Activated T-cell treated with anti-CD3 and anti-CD28 coated beads, Interleukin-2, amount 50 U/mL, for 48 hours (primary cell): ENCODE data around the gene TMEM121B.
A peak's percentile ranks its signal among the peaks of the same experiment; 100 is the strongest.

ENCODE experiments used
- DNase-seq, 2 experiments: peaks; one replicate each; pipeline ENCODE4 v3.0.0-alpha.2; 2020

TMEM121B gene

DNA sequence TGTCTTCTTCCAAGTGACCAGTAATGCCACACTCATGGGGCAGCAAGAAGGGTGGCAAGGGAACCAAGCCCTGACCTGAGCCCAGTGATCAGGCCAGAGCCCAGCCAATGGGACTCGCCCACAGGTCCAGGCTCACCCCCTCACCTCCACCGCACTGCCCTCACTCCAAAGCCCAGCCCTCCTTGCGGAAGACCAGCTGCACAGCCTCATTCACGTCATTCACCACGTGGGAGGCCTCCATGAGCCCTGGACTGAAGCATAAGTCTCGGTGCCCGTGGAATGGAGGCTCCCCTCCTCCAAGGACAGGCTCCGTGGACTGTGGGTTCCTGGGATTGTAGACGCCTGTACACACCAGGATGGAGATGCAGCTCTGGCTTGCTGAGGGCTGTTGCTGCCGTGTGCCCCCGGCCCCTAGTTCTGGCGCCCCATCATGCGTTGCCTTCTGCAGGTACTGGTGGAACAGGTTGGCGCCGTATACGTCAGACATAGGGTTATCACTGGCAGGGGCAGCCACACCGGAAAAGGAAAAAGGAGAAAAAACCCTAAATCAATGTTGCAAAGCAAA is 16.8 kb upstream of the TMEM121B start:
- DNase-seq: no peak

DNA sequence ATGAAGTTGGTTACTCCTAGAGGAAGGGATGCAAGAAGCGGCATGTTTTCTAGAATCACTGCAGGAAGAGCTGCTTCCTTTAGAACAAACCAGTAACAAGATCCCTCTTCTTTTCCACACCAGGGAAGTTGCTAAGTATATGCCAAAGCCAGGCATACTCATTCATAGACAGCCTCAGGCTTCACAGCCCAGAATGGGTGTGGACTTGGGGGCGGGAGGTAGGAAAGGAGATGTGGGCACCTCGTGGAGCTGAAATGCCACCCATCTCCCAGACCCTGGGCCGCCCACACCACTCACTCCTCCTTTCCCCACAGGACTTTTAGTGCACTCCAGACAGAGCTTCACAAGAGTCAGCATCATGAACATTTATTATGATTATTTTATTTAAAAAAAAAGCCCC is 16.0 kb upstream of the TMEM121B start:
- no peak for DNase-seq

DNA sequence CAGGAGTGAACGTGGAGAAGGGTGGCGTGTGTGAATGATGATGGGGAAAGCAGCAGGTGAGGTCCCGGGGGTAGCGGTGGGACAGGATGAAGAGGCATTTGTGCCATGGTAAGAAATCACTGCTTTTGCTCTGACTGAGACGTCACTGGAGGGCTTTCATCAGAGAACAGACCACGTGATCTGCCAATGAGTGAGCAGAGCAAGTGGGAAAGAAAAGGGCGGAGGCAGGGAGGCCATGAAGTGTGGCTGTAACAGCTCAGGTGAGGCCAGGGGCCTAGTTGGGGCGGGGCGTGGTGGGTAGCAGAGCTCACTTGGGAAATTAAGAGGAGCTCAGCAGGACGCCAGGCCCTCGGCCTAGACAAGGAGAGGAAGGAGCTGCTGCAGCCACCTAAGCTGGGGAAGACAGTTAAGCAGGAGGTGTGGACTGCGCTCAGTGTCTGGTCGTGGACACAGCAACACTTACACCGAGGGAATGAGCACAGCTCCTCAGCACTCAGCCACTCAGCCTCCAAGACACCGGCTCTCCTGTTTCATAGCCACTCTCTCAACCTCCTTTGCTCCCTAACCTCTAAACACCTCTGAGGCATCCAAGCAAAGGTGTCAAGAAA is 14.1 kb upstream of the TMEM121B start:
- no peak for DNase-seq

DNA sequence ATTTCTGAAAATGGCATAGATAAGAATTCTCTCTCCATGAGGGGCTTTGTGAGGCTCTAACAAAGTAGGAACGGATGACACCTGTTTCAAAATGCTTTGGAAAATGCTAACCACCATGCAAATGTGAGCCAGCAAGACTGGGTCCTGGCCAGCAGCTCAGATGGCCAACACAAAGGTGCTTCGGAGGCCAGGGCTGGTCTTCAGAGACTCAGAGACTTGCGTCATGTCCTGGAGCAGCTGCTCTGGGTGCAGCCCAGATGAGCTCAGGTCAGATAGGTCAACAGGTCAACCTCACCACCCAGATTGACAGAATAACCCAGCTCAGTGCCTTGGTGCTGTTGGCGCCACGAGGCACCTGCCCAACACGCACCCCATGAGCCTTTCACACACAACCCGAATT is 12.0 kb upstream of the TMEM121B start:
- DNase-seq: no peak

DNA sequence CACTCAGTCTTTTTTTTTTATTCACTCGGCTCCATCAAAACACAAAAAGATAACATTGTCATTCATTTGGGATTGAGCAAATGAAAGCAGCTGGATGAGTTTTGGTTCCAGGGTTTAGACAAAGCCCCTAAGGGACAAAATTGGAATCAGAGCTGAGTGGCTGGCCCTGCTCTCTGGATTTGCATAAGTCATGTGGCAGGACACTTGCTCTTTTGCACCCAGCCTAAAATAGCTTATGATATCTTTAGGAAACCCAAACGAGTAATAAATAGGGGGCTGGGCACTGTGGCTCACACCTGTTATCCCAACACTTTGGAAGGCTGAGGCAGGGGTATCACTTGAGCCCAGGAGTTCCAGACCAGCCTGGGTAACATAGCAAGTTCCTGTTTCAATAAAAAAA is 11.0 kb upstream of the TMEM121B start:
- DNase-seq: no peak

DNA sequence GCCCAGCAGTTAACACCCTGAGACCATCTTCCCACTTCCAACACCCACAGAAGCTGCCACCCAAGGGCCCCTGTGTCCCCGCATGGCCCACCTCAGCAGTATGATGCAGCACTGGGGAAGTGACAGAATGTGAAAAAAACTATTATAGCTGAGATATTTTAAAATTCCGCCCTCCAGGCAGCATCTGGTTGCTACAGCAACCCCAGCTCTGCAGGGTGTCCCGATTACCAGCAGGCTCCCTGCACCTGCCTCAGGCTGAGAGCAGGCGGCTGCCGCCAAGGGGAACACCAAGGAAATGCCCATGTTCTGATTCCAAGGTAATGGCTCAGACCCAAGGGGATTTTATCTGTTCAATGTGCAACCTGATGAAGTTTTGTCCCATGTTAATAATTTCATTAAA is 10.5 kb upstream of the TMEM121B start:
- DNase-seq: no peak

DNA sequence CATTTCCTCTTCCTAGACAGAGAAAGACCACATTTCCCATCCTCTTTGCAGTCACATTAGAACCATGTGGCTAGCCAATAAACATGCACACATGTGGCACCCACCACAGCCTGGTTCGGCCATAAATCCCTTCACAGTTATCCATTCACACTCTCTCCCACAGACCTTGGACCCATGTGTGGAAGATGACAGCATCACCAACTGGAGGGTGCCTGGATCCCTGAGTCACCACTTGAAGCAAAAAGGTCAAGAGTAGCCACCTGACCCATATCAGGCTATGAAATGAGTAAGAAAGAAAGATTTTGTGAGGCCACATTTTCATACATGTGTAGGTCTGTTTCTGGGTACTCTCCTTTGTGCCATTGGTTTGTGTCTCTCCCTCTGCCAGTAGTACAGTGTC is 9.0 kb upstream of the TMEM121B start:
- DNase-seq: no peak

DNA sequence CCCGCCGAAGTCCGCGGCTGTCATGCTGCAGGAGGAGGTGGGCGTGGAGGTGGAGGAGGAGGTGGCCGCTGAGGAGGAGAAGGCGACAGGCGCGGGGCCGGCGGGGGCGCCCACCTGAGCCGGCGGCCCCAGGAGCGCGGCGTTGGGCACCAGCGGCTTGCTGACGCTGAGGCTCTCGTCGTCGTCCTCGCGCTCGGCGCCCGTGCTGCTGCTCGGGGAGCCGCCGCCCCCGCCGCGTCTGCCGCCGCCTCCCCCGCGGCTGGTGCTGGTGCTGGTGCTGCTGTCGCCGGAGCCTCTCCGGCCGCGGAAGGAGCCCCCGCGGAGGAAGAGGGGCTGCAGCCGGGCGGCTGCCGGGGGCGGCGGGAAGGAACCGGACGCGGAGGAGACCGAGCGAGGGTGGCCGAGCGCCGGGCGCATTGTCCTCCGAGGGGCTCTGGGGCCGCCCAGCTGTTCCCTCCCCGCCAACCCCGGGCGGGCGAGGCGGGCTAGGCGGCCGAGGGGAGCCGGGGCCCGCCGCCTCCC is 388 bp downstream of the TMEM121B start:
- DNase-seq: peak in 1 of 2 experiments; percentile 49

DNA sequence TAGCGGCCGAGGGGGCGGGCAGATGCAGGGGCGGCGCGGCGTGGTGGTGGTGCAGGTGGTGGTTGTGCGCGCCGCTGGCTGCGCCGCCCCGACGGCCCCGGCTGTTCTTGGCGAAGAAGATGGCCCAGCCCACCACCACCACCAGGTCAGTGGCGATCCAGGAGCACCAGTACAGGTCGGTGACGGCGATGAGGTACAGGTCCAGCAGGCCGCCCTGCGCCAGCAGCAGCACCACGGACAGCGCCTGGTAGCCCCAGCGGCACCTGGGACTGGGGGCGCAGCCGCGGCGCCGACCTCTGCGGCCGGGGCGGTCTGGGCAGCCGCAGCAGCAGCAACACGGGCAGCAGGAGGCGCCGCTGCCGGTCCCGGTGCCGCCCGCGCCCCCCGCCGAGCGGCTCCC is 879 bp downstream of the TMEM121B start:
- peak; percentile 51 to 72 for DNase-seq

DNA sequence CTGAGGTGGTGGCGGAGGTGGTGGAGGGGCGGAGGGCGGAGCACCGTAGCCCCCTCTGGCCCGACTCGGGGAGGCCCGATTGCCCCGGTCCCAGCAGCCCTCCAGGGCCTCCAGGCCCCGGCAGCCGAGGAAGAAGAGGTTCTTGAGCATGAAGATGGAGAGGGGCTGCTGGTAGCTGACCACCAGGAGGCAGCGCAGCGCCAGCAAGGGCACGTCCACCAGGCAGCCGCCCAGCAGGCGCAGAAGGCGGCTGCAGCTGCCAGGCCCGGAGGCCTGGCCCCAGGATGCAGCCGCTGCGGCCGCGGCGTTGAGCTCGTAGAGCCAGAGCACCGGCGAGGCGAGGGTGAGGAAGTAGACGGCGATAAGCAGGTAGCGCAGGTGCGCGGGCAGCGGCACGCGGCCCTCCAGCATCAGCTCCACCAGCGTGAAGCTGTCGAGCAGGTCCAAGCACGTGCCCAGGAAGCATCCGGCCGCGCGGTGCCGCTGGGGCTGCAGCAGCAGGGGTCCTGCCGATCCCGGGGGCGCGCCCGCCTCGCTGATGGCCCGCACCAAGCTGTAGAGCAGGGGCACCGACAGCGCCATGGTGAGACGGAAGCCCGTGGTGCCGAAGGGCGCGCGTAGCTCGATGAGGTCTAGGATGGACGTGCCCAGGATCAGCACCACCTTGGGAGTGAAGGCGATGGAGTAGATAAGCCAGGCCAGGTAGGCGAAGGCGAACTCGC is 1.5 kb downstream of the TMEM121B start:
- DNase-seq: peak; percentile 39 to 55

DNA sequence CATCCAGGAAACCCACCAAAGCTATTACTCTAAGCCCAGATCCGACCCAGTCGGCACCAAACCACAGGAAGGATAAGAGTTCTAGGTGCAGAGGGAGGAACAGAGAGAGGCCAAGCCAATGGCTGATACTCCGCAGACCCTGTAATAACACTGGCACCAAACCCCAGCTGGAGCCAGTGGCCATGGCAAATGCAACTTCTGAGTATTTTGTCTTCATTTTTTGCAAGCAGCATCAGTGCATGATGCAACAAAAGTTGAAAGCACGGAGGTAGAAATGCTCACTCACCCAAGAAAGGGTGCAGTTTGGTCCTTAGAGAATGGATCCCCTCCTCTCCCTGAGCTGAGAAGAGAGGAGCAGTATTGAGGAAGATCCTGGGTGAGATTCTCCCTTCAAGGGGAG is 2.8 kb downstream of the TMEM121B start:
- no peak for DNase-seq

DNA sequence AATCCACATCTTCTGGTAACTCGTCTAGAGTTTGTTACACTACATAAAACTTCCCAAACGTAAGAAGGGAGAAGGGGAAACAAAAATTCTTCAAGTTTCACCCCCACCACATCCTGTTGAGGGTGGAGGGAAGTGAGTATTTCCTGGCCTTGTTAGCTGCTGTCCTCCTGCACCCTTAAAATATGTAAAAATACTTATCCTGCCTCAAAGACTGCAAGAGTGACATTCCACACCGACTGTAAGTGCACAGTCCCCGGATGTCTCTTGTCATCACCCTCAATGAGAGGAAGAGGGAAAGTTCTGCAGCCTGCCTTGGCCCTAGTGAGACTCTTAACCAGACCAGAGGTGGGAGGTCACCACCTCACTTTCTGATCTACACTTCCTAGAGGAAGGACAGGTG is 3.3 kb downstream of the TMEM121B start:
- DNase-seq: no peak

DNA sequence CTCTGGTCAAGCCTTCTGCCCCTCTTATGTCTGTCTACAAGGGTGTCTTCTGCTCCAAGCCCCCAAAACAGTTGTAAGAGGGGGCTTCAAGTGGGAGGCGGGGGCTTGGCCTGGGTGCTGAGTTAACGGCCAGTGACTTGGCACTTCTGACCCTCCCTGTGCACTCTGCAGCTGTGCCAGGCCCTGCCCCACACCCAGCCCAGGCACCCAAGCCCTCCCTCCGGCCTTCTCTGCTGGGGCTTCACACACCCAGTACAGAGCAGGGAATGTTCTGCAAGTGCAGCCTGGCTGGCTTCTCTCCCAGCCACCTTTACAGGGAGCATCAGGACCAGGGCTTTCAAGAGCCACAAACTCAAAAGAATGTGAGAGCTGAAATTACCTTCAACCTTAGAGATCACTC is 3.8 kb downstream of the TMEM121B start:
- no peak for DNase-seq

DNA sequence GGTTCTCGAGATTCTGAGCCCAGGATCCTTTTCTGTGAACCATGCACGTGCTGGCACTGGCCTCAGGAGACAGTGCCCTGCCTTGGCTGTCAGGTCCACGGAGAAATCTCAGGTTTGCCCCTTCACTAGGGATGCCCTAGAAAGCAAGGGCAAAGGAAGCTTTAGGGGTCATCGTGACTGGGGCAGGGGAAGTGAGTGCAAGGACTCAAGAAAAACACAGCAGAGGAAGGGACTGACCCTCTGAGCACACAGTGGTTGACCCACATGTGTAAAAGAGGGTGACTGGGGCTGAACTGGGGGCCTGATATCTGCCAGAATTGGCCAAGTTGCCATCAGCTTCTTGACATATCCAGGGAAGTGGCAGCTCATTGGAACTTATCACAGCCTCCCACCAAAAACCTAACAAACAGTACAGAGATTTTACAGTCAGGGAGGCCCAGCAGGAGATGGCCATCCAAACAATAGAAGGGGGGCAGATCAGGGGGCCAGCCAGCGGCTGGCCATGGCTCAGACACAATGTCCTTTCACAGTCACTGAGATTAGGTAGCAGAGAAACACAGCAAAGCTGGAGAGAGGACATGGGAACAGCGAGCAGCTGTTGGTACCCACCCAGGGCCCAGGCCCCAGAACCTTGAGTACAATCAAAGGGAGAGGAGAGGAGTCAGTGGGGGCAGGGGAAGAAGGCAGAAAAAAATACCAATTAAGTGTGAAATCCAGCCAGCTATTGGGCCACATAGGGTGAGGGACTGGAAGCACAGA is 4.4 kb downstream of the TMEM121B start:
- no peak for DNase-seq

DNA sequence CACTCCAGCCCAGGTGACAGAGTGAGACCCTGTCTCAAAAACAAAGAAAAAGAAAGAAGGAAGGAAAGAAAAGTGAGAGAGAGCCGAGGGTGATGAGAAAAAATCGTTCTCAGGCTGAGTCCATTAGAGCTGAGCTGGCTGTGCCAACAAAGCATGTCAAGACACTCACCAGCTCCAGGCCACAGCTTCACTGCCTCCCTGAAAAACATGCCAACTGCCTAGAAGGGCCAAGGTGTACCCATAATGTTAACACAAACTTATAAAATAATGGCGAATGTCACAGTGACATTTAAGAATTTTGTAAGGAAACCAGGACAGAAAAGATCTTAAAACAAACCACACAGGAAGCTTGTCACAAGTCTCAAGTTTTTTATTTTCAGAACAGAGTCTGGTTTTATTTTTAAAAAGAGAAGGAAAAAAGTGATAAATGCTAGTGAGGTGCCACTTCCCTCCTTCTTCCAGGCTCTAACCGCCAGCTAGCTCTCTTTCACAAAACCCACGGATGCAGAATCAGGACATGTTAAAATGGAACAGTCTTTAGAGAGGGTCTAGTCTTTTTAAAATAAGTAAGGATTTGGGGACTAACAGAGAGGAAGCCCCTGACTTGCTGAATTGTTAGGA is 5.1 kb downstream of the TMEM121B start:
- DNase-seq: no peak

DNA sequence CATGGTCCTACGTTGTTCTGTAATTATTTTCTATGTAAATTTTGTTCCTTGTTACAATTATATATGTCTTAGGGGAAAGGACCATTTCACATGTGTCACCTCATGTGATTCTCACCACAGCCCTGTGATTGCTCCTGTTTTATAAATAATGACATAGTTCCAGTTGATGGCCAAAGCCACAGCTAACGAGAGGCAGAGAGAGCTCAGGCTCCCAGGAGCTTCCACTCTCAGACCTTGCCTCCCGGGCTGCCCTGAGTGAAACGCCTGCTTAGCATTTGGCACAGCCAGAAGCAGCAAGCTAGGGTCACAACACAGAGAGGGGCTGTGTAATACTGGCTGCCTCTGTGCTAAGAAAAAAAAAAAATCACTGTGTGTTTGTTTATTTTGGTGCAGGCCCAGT is 5.9 kb downstream of the TMEM121B start:
- DNase-seq: no peak

DNA sequence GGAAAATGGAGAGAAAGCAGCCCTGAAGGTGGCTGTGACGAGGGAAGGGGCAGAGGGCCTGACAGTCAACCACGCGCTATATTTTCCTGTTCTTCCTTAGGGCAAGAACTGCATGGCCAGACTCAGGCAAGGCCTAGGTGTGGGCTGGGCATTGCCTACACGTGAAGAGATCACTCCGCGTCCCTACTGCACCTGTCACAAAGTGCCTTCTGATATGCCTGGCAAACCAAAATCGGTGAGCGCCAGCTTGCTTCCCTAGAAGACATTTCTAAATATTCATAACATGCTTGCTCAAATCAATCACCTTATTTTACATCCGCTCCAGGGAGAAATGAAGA is 6.3 kb downstream of the TMEM121B start:
- no peak for DNase-seq

DNA sequence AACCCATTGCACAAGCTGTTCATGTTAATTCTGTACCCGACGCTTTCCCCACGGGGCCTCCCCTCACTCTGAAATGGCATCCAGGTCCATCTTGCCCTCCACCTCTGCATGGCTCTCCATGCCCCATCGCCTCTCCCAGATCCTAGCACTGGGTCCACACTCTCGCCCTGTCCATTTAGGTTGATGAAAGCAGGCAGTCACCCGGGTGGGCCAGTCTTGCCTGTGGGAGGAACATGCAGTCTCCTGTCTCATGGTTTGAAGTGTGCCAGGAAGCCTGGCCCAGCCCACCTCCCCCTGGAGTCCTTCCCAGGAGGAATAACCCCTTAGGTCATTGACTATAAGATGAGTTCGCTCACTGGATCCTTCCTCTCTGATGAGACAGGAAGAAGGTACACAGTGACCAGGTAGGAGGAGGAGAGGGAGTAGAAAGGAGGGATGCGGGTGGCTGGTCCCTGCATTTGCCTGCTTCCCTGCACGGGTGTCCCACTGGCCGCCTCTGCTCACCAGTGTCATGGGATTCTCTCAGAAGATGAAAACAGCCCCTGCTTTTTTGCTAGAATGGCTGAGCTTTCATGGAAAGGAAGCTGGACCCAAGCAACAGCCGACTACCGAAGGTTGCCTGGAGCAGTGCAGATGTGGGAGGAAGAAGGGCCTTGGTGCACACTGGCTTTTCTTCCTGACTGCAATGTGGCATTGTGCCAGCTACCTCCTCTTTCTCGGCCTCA is 6.8 kb downstream of the TMEM121B start:
- DNase-seq: no peak

DNA sequence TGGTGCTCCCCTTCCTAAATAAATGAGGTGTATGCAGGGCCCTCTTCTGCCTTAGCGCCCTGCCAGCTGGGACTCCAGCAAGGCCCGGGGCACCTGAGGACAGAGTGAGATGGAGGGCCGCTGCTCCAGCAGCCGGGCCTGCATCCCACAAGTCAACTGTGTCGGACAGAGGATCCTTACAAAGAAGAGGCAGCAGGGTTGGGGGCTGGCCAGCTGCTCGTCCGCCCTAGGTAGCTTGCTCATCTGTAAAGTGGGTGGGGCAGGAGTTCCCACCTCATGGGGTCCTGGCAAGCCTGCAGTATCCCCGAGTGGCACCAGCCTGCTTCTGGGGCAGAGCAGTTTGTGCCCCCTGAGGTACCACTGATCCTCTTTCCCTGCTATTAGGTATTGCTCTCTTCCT is 7.6 kb downstream of the TMEM121B start:
- no peak for DNase-seq

DNA sequence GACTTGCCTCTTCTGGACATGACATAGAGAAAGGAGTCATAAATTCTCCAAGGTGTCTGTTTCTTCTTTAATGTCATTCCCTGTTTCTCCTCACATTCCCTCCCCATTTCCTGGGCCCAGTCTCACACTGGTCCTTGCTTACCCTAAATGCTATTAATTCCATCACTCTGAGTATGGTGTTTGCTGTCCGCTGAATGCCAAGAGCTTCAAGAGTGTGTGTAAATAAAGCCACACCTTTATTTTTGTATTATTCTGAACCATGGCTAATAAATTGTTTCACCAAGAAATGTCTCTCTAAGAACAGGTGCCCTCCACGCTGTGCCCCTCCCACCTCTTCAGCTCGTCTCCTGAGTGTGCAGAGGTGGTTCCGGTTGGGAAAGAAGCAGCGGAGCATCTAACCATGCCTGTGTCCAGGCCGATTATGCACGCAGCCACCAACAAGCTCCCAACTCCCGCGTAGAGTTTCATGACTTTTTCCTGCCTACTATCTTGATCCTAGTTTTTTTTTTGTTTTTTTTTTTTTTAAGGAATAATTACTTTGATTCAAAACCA is 8.6 kb downstream of the TMEM121B start:
- no peak for DNase-seq

DNA sequence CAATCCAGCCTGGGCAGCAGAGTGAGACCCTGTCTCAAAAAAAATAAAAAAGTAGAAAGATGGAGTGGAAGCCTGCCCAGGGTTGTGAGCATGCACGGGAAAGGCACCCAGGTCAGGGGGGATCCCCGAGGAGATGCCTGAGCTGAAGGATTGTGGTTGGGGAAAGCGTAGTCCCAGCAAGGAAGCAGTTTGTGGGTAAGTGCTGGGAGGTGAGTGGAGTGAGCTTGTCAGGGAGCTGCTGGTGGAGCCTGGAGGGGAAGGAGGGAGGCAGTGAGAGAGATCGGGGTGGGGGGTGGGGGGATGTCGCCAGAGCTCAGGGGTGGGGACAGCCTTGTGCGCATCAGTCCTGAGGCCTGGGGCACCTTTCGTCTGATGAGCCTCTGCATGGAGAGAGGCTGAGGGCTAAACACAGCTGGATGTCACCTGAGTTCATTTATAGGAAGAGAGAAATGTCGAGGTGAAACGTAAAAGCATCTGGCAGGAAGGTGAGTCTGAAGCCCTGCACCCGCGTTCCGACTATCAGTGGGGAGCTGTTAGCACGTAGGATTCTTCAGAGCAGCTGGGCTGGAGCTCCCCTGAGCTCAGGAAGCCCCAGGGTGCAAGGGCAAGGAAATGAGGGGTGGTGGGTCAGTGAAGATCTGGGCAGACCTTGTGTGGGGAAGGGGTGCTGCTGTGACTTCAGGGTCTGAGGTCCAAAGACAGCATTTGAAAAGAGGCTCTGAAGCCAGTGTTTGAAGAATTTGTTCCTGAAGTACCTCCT is 10.2 kb downstream of the TMEM121B start:
- no peak for DNase-seq

DNA sequence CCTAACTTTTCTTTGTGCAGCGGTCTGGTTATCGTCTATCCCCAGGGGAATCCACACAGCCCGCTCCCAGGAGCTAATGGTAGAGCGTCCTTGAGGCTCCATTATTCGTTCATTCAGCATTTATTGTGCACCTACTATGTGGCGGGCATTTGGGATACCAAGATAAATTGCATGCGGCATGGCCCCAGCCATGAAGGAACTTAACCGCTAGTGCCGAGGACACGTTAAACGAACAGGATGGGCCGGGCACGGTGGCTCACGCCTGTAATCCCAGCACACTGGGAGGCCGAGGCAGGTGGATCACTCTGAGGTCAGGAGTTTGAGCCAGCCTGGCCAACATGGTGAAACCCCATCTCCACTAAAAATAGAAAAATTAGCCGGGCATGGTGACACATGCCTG is 11.2 kb downstream of the TMEM121B start:
- DNase-seq: no peak
